Measurements from ENCODE around the gene KNTC1.

DNA sequence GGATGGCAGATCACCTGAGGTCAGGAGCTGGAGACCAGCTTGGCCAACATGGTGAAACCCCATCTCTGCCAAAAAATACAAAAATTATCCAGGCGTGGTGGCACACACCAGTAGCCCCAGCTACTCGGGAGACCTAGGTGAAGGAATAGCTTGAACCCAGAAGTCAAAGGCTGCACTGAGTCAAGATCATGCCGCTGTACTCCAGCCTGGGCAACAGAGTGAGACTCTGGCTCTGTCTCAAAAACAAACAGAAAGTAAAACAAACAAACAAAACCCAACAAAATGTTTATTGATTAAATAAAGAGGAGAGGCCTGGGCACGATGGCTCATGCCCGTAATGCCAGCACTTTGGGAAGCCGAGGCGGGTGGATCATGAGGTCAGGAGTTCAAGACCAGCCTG is 31.8 kb upstream of the KNTC1 start:
- TF ChIP-seq, protein P1, sequence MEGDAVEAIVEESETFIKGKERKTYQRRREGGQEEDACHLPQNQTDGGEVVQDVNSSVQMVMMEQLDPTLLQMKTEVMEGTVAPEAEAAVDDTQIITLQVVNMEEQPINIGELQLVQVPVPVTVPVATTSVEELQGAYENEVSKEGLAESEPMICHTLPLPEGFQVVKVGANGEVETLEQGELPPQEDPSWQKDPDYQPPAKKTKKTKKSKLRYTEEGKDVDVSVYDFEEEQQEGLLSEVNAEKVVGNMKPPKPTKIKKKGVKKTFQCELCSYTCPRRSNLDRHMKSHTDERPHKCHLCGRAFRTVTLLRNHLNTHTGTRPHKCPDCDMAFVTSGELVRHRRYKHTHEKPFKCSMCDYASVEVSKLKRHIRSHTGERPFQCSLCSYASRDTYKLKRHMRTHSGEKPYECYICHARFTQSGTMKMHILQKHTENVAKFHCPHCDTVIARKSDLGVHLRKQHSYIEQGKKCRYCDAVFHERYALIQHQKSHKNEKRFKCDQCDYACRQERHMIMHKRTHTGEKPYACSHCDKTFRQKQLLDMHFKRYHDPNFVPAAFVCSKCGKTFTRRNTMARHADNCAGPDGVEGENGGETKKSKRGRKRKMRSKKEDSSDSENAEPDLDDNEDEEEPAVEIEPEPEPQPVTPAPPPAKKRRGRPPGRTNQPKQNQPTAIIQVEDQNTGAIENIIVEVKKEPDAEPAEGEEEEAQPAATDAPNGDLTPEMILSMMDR (IDR thresholded peaks at IDR 0.05) = no peak
- no peak for TF ChIP-seq POLR2A (IDR thresholded peaks at IDR 0.05)
- no peak for TF ChIP-seq EP300 (IDR thresholded peaks at IDR 0.05)
